Body of pancreas (tissue), 4 donors: ENCODE results near the gene AVPR2. TPM values are rescaled to one million over a fixed set of nuclear protein-coding genes. Genes with fewer than 3 reads are reported as not detected.

Source experiments
- ATAC-seq: fragments of 150-250 bp; one replicate; pipeline ENCODE4 v1.9.1; 2016
- DNase-seq, 4 donors: peaks; one replicate each; pipeline ENCODE4 v3.0.0-alpha.2; 2019
- H3K27ac ChIP-seq, 4 donors: fragments of 200-600 bp; sonication (generic); 1 replicate in 3 of 4; 2 replicates in 1 of 4; pipeline versions ENCODE4 v1.5.1 to v1.6.1; 2016 to 2019; ENCODE audit warnings: mild to moderate bottlenecking in 1 of 4, mixed read lengths in 1 of 4, moderate library complexity in 1 of 4
- H3K27me3 ChIP-seq, 2 donors: fragments of 200-600 bp; sonication (generic); one replicate each; pipeline ENCODE4 v1.6.0; 2016; ENCODE audit warnings: mild to moderate bottlenecking in 1 of 2
- H3K36me3 ChIP-seq, 2 donors: fragments of 200-600 bp; sonication (generic); replicated peaks in 1 of 2; 2 replicates each; pipeline ENCODE4 v1.5.1; 2016; ENCODE audit warnings: low read depth in 2 of 2; ENCODE audit not compliant: insufficient read depth in 1 of 2
- H3K4me1 ChIP-seq: fragments of 200-600 bp; sonication (generic); one replicate; pipeline ENCODE4 v1.6.0; 2016
- H3K4me3 ChIP-seq, 2 donors: fragments of 200-600 bp; sonication (generic); 1 replicate in 1 of 2; 2 replicates in 1 of 2; pipeline ENCODE4 v1.5.1; 2016 to 2019
- H3K9me3 ChIP-seq, 3 donors: fragments of 200-600 bp; sonication (generic); 1 replicate in 2 of 3; 2 replicates in 1 of 3; pipeline ENCODE4 v1.5.1; 2016
- POLR2A ChIP-seq, 3 donors: fragments of 450-650 bp; IDR thresholded peaks; one replicate each; pipeline ENCODE4 v1.6.1; 2016; ENCODE audit warnings: antibody characterized with exemption in 3 of 3, mild to moderate bottlenecking in 2 of 3
- WGBS, 2 donors: methylation state at CpG; one replicate each; pipeline ENCODE4 v1.1.5; 2017; 5-methylcytosine and 5-hydroxymethylcytosine counted together
- intact Hi-C: fragments of 100-400 bp; cut with DNase I; formaldehyde crosslinking; loops from one replicate; pipeline ENCODE4 v1.15.1; 2023
- total RNA-seq, 2 donors: library from RNA; depleted of rRNA; stranded (reverse); fragments of >200 nt; gene quantifications; one replicate each; pipeline ENCODE4 v1.1.0, GENCODE V29; 2016
- TF ChIP-seq, protein P1 (sequence below), 7 experiments: fragments of 450-650 bp in 4 of 7; fragments of 200-600 bp in 3 of 7; sonication (generic) in 3 of 7; IDR thresholded peaks; one replicate each; pipeline ENCODE4 v1.5.1; 2016 to 2019; ENCODE audit warnings: antibody characterized with exemption in 7 of 7

Gene AVPR2
- total RNA-seq, 2 donors from 2014 or later = 0.66 to 0.78 TPM

GRCh38 chrX:153886915-153887314 lies 17.6 kb upstream of the AVPR2 start:
- 32 to 38% methylated on average over 5 to 13 of the region's 13 CpGs for WGBS, 2 donors
- H3K36me3 ChIP-seq = no peaks in the 10 kb centered on the region
- peaks cover 0 to 6% of the 10 kb centered on the region in 2 donors for H3K27me3 ChIP-seq
- no peak for TF ChIP-seq POLR2A (IDR thresholded peaks at IDR 0.05)
- TF ChIP-seq, protein P1, sequence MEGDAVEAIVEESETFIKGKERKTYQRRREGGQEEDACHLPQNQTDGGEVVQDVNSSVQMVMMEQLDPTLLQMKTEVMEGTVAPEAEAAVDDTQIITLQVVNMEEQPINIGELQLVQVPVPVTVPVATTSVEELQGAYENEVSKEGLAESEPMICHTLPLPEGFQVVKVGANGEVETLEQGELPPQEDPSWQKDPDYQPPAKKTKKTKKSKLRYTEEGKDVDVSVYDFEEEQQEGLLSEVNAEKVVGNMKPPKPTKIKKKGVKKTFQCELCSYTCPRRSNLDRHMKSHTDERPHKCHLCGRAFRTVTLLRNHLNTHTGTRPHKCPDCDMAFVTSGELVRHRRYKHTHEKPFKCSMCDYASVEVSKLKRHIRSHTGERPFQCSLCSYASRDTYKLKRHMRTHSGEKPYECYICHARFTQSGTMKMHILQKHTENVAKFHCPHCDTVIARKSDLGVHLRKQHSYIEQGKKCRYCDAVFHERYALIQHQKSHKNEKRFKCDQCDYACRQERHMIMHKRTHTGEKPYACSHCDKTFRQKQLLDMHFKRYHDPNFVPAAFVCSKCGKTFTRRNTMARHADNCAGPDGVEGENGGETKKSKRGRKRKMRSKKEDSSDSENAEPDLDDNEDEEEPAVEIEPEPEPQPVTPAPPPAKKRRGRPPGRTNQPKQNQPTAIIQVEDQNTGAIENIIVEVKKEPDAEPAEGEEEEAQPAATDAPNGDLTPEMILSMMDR (IDR thresholded peaks at IDR 0.05) = no peak
- no peak overlapping the region for H3K4me3 ChIP-seq
- H3K27ac ChIP-seq = no peak overlapping the region
- intact Hi-C loops = no loop called here
- ATAC-seq (no peak), DNase-seq (no peak)
- H3K4me1 ChIP-seq = peaks cover 5% of the 10 kb centered on the region
- H3K9me3 ChIP-seq = no peaks in the 10 kb centered on the region

GRCh38 chrX:153887385-153887784 lies 17.1 kb upstream of the AVPR2 start:
- H3K9me3 ChIP-seq = no peaks in the 10 kb centered on the region
- H3K27ac ChIP-seq = no peak overlapping the region
- no peak overlapping the region for H3K4me3 ChIP-seq
- peaks cover 5% of the 10 kb centered on the region for H3K4me1 ChIP-seq
- peaks cover 0 to 6% of the 10 kb centered on the region in 2 donors for H3K27me3 ChIP-seq
- ATAC-seq (no peak), DNase-seq (no peak)
- TF ChIP-seq POLR2A (IDR thresholded peaks at IDR 0.05) = no peak
- TF ChIP-seq, protein P1 (IDR thresholded peaks at IDR 0.05) = no peak
- no peaks in the 10 kb centered on the region for H3K36me3 ChIP-seq
- intact Hi-C loops = no loop called here
- 52 to 58% methylated on average over 3 to 4 of the region's 8 CpGs for WGBS, 2 donors

GRCh38 chrX:153888344-153888743 lies 16.1 kb upstream of the AVPR2 start:
- Histone ChIP-seq H3K9me3 (no peaks in the 10 kb centered on the region), H3K4me1 (peaks cover 5% of the 10 kb centered on the region), H3K4me3 (no peak overlapping the region), H3K36me3 (no peaks in the 10 kb centered on the region), H3K27ac (no peak overlapping the region), H3K27me3 (peaks cover 0 to 6% of the 10 kb centered on the region in 2 donors)
- ATAC-seq (no peak), DNase-seq (no peak)
- no peak for TF ChIP-seq POLR2A (IDR thresholded peaks at IDR 0.05)
- TF ChIP-seq, protein P1 (IDR thresholded peaks at IDR 0.05) = no peak
- intact Hi-C loops = no loop called here
- 57 to 80% methylated on average over 1 to 6 of the region's 6 CpGs for WGBS, 2 donors

- intact Hi-C loops = no loop called here
- TF ChIP-seq POLR2A (IDR thresholded peaks at IDR 0.05) = no peak
- TF ChIP-seq, protein P1 (IDR thresholded peaks at IDR 0.05) = no peak
- Histone ChIP-seq H3K4me1 (peaks cover 5% of the 10 kb centered on the region), H3K9me3 (no peaks in the 10 kb centered on the region), H3K4me3 (no peak overlapping the region), H3K27me3 (peaks cover 0 to 6% of the 10 kb centered on the region in 2 donors), H3K27ac (no peak overlapping the region), H3K36me3 (no peaks in the 10 kb centered on the region)
- ATAC-seq (no peak), DNase-seq (no peak)
- 85% methylated on average over 6 of the region's 6 CpGs for WGBS, 2 donors
Observed at GRCh38 chrX:153889123-153889522, 15.3 kb upstream of the AVPR2 start.

DNA sequence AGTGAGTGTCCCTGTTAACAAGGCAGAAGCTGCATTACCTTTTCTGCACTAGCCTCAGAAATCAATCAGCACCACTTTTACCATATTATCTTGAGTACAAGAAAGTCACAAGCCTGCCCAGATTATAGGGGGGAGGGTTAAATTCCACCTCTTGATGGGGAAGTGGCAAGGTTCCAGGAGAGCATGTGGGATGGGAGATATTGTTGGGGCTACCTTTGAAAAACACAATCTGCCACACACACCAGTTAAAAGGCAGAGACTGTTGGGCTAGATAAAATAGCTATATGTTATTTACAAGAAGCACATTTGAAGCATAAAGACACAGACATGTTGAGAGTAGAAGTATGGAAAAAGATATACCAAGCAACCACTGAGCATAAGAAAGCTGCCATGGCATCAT lies 6.6 kb upstream of the AVPR2 start:
- Histone ChIP-seq H3K4me3 (no peak overlapping the region), H3K27ac (no peak overlapping the region), H3K27me3 (no peaks in the 10 kb centered on the region), H3K9me3 (no peaks in the 10 kb centered on the region), H3K36me3 (no peaks in the 10 kb centered on the region), H3K4me1 (no peaks in the 10 kb centered on the region)
- TF ChIP-seq, protein P1 (IDR thresholded peaks at IDR 0.05) = no peak
- DNase-seq (no peak), ATAC-seq (no peak)
- intact Hi-C loops = no loop called here
